Spleen (tissue), 7 donors: ENCODE results near the gene ACOD1.

Source experiments
- POLR2A ChIP-seq, 3 donors: fragments of 450-650 bp; IDR thresholded peaks; one replicate each; pipeline ENCODE4 v1.5.1; 2017; ENCODE audit warnings: antibody characterized with exemption in 3 of 3, mild to moderate bottlenecking in 1 of 3
- TF ChIP-seq, protein P1 (sequence below), 11 experiments: fragments of 200-600 bp in 7 of 11; fragments of 450-650 bp in 4 of 11; sonication (generic) in 4 of 11; IDR thresholded peaks in 8 of 11; conservative IDR thresholded peaks in 3 of 11; 1 replicate in 7 of 11; 2 replicates in 4 of 11; pipeline versions ENCODE4 v1.4.0 to v1.8.0; 2016 to 2021; ENCODE audit warnings: antibody characterized with exemption in 11 of 11, inconsistent platforms in 4 of 11, mild to moderate bottlenecking in 1 of 11
- donor health status: DM: no; HTN: no; CAD: no; lungs with moderate emphysema.
- donor health status: DM: no; HTN: no; CAD: no.
- donor health status: DM: no; HTN: no; CAD: no.

DNA sequence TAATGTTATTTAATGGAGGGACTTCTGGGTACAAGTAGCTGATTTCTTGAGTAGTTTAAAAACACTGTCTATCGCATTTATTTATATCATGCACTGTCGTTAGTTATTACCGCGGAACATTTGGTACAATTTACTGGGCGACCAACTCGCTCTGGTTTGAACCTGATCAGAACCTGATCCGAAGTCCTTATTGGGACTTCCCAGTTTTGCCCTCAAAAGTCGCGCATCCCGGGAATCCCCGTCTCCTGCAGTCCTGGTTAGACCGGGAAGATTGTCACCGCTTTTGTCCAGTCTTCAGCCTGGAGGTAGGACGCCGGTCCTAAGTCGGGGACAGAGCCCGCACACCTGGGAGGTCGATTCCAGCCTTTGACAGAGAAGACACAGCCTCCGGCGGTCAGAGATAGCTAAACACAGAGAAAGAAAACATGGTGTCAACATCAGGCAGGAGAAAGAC, 44.3 kb downstream of the ACOD1 start:
- TF ChIP-seq, protein P1, sequence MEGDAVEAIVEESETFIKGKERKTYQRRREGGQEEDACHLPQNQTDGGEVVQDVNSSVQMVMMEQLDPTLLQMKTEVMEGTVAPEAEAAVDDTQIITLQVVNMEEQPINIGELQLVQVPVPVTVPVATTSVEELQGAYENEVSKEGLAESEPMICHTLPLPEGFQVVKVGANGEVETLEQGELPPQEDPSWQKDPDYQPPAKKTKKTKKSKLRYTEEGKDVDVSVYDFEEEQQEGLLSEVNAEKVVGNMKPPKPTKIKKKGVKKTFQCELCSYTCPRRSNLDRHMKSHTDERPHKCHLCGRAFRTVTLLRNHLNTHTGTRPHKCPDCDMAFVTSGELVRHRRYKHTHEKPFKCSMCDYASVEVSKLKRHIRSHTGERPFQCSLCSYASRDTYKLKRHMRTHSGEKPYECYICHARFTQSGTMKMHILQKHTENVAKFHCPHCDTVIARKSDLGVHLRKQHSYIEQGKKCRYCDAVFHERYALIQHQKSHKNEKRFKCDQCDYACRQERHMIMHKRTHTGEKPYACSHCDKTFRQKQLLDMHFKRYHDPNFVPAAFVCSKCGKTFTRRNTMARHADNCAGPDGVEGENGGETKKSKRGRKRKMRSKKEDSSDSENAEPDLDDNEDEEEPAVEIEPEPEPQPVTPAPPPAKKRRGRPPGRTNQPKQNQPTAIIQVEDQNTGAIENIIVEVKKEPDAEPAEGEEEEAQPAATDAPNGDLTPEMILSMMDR (IDR thresholded peaks at IDR 0.05 in 8 of 11, conservative IDR thresholded peaks at IDR 0.05 in 3 of 11) = no peak
- TF ChIP-seq POLR2A (IDR thresholded peaks at IDR 0.05) = no peak
